CD4-positive, alpha-beta T cell treated with Interleukin-2 at 100 ng/mL for 4 hours (primary cell): ENCODE data around the gene FUCA1.
A peak's percentile ranks its signal among the peaks of the same experiment; 100 is the strongest.
"Not testable (repeated sequence)": the region's sequence is repeated elsewhere in the genome, so short reads cannot be mapped to it uniquely, and the experiment has no call there.

Experiments used
- DNase-seq: peaks from one replicate; pipeline ENCODE4 v3.0.0-alpha.2; 2020; ENCODE audit warnings: low spot score

FUCA1 gene

GRCh38 chr1:23867895-23868556 is at the start of gene FUCA1:
Gene FUCA1 (minus strand): TSS chr1:23868290. CDS start chr1:23868286, 4 bp downstream.
- DNase-seq: peak; percentile 98

DNA sequence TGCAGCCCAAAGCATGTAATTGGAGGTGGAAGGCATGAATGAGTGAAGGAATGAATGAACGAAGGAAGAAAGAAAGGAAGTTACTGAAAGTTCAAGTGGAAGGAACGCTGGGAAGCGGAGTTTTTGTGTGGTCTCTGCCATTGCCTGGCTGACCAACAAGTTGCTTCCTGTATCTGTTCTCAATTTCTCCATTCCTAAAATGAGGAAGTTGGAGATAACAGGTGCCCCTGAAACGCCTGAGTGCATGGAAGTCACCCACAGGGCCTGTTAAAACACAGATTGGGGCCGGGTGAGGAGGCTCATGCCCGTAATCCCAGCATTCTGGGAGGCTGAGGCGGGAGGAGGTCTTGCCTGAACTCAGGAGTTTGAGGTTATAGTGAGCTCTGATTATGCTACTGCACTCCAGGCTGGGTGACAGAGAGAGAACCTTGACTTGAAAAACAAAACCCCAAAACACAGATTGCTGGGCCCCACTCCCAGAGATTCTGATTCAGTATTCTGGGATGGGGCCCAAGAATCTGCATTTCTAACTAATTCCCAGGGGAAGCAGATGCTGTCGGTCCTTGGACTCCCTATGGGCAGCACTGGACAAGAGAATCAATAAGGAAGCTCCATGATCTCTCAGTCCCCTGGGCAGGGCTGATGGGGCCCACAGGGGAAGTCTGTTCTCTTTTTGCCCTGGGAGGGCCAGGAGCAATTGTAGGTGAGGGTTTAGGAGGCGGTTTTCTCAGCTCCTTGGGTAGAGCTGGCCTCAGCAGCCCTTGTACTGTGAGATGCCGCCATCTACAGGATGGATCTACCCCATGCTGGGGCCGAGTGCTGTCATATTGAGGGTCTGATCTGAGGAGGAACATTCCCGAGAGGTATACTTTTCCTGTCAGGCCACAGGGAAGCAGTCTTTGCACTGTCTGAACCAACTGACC is 48.4 kb upstream of the FUCA1 start:
- peak; percentile 61 for DNase-seq

DNA sequence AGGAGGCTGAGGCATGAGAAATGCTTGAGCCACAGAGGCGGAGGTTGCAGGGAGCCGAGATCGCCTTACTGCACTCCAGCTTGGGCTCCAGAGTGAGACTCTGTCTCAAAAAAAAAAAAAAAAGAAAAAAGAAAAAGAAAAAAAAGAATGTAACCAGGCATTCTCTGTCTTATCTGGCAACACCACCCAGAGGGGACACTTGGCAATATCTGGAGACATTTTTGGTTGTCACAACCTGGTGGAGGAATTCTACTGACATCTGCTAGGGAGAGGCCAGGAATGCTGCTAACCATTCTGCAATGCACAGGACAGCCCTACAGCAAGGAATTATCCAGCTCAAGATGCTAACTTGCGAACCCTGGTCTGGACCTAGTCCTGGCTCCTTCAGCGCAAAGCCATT is 47.4 kb upstream of the FUCA1 start:
- no peak for DNase-seq

DNA sequence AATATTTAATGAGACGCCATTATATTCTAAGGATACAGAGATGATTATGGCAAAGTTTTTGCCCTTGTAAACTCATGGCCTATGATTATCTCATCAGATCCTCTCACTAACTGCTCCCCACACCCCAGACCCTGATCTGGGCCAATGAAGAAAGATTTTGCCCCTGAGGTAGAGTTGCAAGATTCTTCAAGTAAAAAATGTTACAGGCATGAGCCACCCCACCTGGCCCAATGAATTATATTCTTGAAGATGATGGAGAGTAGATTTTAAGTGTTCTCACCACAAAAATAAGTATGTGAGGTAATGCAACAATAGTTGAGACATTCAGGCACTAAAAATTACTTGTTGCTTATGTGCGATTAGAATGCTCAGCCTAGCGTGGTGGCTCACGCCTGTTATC is 46.8 kb upstream of the FUCA1 start:
- DNase-seq: no peak

- peak; percentile 25 for DNase-seq
Measured at GRCh38 chr1:23913212-23913880, 45.3 kb upstream of the FUCA1 start, which contains the start of gene CNR2. Gene CNR2 (minus strand): TSS chr1:23913362. CDS start chr1:23875617, 37,745 bp downstream.

DNA sequence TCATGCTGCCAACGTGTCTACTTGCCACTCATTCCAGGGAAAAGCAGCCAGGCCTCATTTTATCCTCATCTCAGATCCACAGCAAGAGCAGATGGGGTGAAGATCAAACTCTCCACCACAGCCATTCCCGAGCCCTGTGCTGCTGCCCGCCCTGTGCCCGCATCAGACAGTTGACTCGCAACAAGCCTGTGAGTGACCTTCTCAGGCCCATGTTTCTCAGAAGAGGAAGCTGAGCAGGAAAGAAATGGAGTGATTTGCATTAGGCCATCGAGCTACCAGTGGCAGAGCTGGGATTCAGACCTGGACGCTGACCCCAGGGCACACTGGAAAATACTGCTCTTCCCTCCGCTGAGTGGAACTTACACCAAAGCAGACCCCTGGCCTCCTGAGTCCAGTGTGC is 43.8 kb upstream of the FUCA1 start:
- no peak for DNase-seq

DNA sequence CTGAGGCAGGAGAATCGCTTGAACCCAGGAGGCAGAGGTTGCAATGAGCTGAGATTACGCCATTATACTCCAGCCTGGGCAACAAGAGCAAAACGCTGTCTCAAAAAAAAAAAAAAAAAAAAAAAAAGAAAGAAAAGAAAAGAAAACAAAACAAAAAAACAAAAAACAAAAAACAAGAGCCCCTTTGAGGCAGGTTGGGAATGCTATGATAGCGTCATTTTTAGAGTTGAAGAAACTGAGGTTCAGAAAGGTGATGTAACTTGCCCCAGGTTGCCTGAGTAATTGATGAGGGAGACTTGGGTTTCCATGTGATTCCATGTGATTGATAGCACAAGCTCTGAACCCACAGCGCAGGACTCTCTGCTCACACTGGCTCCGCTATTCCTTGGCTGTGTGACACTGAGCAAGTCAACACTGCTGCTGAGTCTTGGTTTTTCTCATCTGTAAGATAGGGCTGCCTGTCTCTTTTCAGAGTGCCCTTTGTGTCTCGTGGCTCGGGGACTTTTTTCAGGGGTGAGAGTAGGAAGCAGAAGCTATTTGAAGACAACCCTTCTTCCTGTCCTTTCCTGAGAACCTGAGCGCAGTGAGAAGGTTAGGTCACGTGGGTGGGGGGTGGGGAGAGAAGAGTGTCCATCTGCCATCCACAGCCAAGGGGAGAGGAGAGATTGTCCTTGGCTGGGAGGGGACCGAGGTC is 42.6 kb upstream of the FUCA1 start:
- DNase-seq: no peak

- DNase-seq: no peak
Measured at GRCh38 chr1:23910144-23910543, 42.1 kb upstream of the FUCA1 start.

DNA sequence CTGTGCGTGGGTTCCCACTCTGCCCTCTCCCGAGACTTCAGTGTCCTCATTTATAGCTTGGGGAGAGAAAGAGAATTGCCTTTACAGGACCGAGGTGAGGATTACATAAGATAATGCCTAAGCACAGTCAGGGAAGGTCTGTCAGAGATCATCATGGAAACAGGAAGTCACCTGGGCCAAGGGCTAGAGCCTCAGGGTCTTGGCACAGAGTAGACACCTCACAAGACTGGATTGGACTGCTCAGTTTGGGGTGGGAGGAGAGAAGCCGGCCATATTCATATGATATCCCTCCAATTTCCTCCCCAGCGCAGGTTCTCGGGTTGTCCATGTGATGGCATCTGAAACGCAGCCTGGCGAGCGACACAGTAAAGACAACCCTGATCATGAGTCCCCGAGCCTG is 41.3 kb upstream of the FUCA1 start:
- DNase-seq: no peak

DNA sequence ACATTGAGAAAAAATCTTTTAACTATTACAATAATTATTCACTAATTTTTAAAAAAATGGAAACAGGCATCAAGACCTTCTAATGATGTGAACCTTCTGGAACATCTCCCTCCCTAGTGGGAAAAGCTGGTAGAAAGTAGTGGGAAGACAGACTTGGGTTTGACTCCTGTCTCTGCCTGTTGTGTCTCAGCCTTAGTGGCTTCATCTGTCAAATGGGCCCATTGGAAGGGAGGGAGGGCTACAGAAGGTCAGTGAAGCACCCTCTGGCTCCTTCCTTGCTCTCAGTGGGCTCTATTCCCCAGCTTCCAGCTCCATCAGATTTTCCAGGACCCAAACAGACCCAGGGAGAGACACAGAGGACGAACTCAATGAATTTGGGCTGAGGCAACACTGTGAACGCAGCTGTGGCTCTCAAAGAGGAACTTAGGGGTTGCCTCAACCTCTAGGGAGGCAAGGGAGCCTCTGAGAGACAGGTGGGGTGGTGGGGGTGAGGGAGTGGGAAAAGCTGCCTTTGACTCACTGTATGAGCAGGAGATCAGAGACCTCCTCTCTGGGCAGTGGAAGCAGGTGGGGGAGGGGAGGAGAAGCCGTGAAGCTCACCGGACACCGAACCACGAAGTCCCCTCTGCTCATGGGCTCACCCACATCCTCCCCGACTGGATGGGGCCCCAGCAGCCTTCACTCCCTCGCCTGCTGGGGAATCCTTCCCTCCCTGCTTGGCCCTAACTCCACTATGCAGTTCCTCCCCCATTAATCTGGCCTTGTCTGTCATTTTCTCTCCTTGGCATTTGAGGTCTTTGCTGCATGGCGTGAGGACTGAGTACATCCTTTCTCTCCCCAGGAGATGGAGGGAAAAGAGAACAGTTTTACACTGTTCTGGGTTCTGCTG is 40.6 kb upstream of the FUCA1 start:
- no peak for DNase-seq

- DNase-seq: no peak
Measured at GRCh38 chr1:23906731-23907130, 38.6 kb upstream of the FUCA1 start.

- DNase-seq: no peak
Measured at GRCh38 chr1:23905461-23906025, 37.5 kb upstream of the FUCA1 start.

DNA sequence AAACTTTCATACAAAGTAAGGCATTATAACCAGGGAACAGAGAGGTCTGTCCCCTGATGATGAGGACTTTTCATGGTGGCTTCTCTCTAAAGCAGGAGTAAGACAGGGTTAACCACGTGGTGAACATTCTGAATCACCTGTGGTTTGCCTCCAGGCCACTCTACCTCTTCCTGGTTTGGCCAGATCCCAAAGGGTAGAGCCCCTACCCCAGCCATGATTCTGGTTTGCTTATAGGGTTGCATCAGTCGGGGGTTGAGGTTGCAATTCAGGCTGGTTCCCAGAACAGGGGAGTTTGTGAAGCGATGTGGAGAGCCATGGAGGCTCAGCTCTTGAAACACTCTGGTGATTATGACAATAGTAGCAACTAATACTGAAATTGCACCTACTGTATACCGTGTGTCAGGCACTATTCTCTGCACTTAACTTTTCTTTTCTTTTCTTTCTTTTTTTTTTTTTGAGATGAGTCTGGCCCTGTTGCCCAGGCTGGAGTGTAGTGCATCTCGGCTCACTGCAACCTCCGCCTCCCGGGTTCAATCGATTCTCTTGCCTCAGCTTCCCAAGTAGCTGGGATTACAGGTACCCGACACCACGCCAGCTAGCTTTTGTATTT is 36.8 kb upstream of the FUCA1 start:
- no peak for DNase-seq

DNA sequence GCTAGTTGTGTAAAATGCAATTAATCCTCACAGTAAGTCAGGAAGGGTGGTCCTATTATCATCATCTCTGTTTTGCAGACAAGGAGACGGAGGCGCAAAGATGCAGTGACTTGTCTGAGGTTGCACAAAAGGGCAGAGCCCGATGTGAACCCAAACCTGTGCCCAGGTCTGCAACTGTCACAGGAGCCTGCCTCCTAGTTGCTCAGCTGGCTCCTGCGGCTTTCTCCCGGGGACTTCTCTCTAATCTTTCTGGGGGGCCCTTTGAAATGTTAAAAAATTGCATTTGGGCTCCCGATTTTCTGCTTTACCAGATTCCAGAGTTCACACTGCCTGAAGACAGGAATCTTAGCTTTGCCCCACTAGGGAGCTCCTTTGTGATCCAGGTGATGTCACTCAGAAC is 35.7 kb upstream of the FUCA1 start:
- no peak for DNase-seq

- no peak for DNase-seq
Measured at GRCh38 chr1:23902321-23903278, 34.5 kb upstream of the FUCA1 start.

- DNase-seq: not testable (repeated sequence)
Measured at GRCh38 chr1:23900017-23900416, 31.9 kb upstream of the FUCA1 start.

- no peak for DNase-seq
Measured at GRCh38 chr1:23899070-23899469, 31.0 kb upstream of the FUCA1 start.

DNA sequence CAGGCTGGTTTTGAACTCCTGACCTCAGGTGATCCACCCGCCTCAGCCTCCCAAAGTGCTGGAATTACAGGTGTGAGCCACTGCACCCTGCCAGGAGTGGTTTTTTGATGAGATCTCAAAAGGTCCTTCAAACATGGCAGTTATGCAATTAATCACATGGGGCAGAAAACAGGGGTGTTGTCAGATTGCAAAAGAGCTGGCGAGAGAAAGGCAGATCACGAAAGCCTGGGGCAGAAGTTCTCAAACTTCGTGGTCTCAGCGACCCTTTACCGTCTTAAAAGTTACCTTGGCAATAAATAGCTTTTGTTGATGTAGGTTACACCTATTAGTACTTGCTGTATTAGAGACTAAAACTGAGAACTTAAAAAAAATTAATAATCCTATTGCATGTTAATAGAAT is 29.0 kb upstream of the FUCA1 start:
- no peak for DNase-seq

DNA sequence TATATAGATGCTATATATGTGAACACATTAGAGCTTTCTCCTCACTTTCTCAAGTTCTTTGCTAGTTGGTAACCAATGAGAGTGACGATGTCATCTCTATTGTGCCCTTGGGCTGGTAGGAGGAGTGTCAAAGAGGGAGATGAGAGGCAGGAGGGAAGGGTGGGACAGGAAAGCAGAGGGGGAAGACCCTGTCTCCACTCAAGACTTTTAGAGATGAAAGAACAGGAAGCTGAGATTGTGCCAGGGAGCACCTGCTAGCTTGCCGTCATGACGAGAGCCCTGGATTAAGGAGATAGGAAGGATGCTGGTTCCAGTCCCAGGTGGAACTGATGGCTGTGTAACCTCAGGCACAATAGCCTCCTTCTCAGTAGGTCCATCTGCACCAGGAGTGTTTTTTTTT is 28.4 kb upstream of the FUCA1 start:
- no peak for DNase-seq
